ENCODE data around the gene SBSN. TPM values are rescaled to one million over a fixed set of nuclear protein-coding genes. Genes with fewer than 3 reads are reported as not detected.

SBSN gene
- total RNA-seq, 4 donors from 2014 or later: 0.37 TPM; not detected in 3

- Histone ChIP-seq H3K36me3 (no peaks in the 10 kb centered on the region), H3K9me3 (no peaks in the 10 kb centered on the region), H3K4me3 (no peak overlapping the region), H3K27ac (no peak overlapping the region), H3K4me1 (no peaks in the 10 kb centered on the region), H3K27me3 (no peaks in the 10 kb centered on the region)
- DNase-seq: no peak
- intact Hi-C loops (cut with DNase I; ENCODE audit: low total_unique reads): no loop called here
- no peak for TF ChIP-seq POLR2A (IDR thresholded peaks at IDR 0.05)
- TF ChIP-seq CTCF (IDR thresholded peaks at IDR 0.05): no peak
Measured at GRCh38 chr19:35517342-35517741, 10.8 kb downstream of the SBSN start.

- Histone ChIP-seq H3K36me3 (no peaks in the 10 kb centered on the region), H3K27ac (no peak overlapping the region), H3K4me3 (no peak overlapping the region), H3K9me3 (no peaks in the 10 kb centered on the region), H3K27me3 (no peaks in the 10 kb centered on the region), H3K4me1 (no peaks in the 10 kb centered on the region)
- no peak for DNase-seq
- intact Hi-C loops (cut with DNase I; ENCODE audit: low total_unique reads): no loop called here
- TF ChIP-seq CTCF (IDR thresholded peaks at IDR 0.05) (no peak), POLR2A (IDR thresholded peaks at IDR 0.05) (no peak)
Measured at GRCh38 chr19:35516310-35516709, 11.8 kb downstream of the SBSN start.

GRCh38 chr19:35514282-35514809 lies 13.8 kb downstream of the SBSN start:
- Histone ChIP-seq H3K27me3 (no peaks in the 10 kb centered on the region), H3K27ac (no peak overlapping the region), H3K4me3 (no peak overlapping the region), H3K9me3 (no peaks in the 10 kb centered on the region), H3K4me1 (no peaks in the 10 kb centered on the region), H3K36me3 (no peaks in the 10 kb centered on the region)
- intact Hi-C loops (cut with DNase I; ENCODE audit: low total_unique reads): no loop called here
- TF ChIP-seq CTCF (IDR thresholded peaks at IDR 0.05) (no peak), POLR2A (IDR thresholded peaks at IDR 0.05) (no peak)
- DNase-seq: no peak

- Histone ChIP-seq H3K27ac (no peak within 1 kb of the TSS), H3K9me3 (no peaks in the 10 kb centered on the region), H3K36me3 (no peaks in the 10 kb centered on the region), H3K4me1 (no peaks in the 10 kb centered on the region), H3K27me3 (no peaks in the 10 kb centered on the region), H3K4me3 (no peak within 1 kb of the TSS)
- TF ChIP-seq POLR2A (IDR thresholded peaks at IDR 0.05) (no peak), CTCF (IDR thresholded peaks at IDR 0.05) (no peak)
- no peak for DNase-seq
- intact Hi-C loops (cut with DNase I; ENCODE audit: low total_unique reads): no loop called here
Measured at GRCh38 chr19:35513628-35514281, 14.4 kb downstream of the SBSN start, which contains the start of gene DMKN. Gene DMKN, minus strand, starts transcription at chr19:35513649. Its CDS starts 174 bp downstream, at chr19:35513475.

- Histone ChIP-seq H3K36me3 (no peaks in the 10 kb centered on the region), H3K4me3 (no peak overlapping the region), H3K27me3 (no peaks in the 10 kb centered on the region), H3K27ac (no peak overlapping the region), H3K4me1 (no peaks in the 10 kb centered on the region), H3K9me3 (no peaks in the 10 kb centered on the region)
- TF ChIP-seq CTCF (IDR thresholded peaks at IDR 0.05) (no peak), POLR2A (IDR thresholded peaks at IDR 0.05) (no peak)
- intact Hi-C loops (cut with DNase I; ENCODE audit: low total_unique reads): no loop called here
- no peak for DNase-seq
Measured at GRCh38 chr19:35512831-35513627, 15.1 kb downstream of the SBSN start.
